Omental fat pad (tissue), 4 donors: ENCODE results near the gene ARIH2. TPM values are rescaled to one million over a fixed set of nuclear protein-coding genes. Genes with fewer than 3 reads are reported as not detected.

Source experiments
- ATAC-seq: fragments of 150-250 bp; one replicate; pipeline ENCODE4 v1.9.1; 2016; ENCODE audit warnings: mild to moderate bottlenecking, moderate library complexity; ENCODE audit not compliant: low FRiP score
- DNase-seq: peaks from one replicate; pipeline ENCODE4 v3.0.0-alpha.2; 2019; ENCODE audit warnings: low spot score
- total RNA-seq, 4 donors: library from RNA; depleted of rRNA; stranded (reverse); fragments of >200 nt; gene quantifications; one replicate each; pipeline ENCODE4 v1.1.0, GENCODE V29; 2016
- TF ChIP-seq, protein P1 (sequence below), 3 donors: fragments of 450-650 bp; IDR thresholded peaks; one replicate each; pipeline ENCODE4 v1.5.1; 2016 to 2017; ENCODE audit warnings: antibody characterized with exemption in 3 of 3, mild to moderate bottlenecking in 3 of 3, moderate library complexity in 2 of 3

The ARIH2 gene
- total RNA-seq, 4 donors from 2014 or later = 80.4 to 122 (median 97.8) TPM

DNA sequence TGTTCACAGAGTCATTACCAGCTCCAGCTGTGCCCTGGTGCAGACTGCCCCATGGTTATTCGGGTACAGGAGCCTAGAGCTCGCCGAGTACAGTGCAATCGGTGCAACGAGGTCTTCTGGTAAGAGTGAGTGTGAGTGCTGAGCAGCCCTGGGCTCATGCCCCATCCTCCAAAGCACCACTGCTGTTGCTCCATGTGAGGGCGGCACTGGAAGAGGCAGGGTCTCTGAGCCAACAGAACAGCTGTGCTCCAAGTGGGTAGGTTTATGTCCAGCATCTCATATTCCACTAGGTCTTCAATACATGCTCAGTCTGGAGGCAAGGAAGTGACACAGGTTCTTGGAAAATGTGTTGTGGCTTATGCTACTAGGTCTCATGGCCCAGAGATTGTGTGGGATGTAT is 51.9 kb downstream of the ARIH2 start:
- TF ChIP-seq, protein P1, sequence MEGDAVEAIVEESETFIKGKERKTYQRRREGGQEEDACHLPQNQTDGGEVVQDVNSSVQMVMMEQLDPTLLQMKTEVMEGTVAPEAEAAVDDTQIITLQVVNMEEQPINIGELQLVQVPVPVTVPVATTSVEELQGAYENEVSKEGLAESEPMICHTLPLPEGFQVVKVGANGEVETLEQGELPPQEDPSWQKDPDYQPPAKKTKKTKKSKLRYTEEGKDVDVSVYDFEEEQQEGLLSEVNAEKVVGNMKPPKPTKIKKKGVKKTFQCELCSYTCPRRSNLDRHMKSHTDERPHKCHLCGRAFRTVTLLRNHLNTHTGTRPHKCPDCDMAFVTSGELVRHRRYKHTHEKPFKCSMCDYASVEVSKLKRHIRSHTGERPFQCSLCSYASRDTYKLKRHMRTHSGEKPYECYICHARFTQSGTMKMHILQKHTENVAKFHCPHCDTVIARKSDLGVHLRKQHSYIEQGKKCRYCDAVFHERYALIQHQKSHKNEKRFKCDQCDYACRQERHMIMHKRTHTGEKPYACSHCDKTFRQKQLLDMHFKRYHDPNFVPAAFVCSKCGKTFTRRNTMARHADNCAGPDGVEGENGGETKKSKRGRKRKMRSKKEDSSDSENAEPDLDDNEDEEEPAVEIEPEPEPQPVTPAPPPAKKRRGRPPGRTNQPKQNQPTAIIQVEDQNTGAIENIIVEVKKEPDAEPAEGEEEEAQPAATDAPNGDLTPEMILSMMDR (IDR thresholded peaks at IDR 0.05) = no peak
- ATAC-seq = no peak

DNA sequence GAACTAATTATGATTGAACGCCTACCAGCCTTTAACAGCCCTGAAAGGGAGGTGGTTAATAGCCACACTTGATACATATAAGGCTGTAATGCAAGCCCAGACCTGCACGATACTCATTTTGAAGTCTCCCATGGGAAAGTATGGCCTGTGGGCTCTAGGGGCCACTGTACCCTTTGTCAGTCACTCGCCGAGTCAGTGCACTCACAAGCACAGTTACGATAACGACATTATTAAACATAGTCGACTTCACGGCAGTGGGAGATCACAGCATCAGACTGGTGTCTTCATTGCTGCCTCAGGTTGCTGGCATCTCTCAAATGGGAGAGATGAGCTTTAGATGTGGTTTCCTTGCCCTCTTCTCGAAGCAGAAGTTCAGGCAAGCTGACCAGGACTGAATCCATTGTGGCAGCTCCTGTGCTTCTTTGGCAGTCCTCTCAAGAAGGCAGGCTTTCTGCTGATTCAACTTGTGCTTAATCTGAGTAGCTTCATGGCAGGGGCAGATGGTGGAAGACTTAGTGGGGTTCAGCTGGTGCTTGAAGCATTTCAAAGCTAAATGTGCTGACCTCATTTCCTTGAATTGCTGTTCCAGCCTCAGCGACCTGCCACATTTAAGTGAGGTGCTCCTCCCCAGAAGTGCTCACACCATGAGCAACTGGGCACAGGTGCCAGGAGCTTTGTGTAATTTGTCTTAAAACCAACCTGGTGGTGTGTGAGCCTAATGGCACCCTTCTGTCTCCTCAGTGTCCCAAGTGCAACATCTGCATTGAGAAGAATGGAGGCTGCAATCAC is 55.6 kb downstream of the ARIH2 start:
- ATAC-seq (no peak), DNase-seq (no peak)
- TF ChIP-seq, protein P1 (IDR thresholded peaks at IDR 0.05) = no peak

More for the DNA sequence above, 51.9 kb downstream of the ARIH2 start:
- DNase-seq = no peak

DNA sequence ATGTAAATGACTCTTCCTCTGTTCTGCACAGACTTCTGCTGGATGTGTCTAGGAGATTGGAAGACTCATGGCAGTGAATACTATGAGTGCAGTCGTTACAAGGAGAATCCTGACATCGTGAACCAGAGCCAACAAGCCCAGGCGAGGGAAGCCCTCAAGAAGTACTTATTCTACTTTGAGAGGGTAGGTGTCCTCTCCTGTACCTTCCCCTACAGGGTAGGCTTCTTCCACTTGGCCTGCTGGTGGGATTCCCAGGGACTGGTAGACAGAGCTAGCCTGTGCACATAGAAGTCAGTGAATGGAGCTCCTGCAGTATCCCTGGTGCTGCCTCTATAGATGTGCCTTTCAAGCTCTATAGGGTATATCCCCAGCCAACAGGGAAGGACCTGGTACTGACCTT is 60.8 kb downstream of the ARIH2 start:
- no peak for DNase-seq
- TF ChIP-seq, protein P1 (IDR thresholded peaks at IDR 0.05) = no peak

DNA sequence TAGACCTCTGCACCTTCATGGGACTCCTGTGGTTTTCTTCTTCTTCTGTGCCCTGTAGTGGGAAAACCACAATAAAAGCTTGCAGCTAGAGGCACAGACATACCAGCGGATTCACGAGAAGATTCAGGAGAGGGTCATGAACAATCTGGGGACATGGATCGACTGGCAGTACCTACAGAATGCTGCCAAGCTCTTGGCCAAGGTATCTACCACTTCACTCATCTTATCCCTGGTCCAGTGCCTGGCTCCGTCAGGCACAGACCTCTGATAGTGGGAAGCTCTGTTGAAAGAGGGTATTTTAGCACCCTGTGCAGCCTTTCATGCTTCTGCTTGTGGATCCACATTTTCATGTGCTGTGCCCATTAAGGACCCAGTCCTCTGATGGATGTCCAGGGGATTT is 61.7 kb downstream of the ARIH2 start:
- no peak for ATAC-seq
- DNase-seq = no peak
- TF ChIP-seq, protein P1 (IDR thresholded peaks at IDR 0.05) = no peak

More for the DNA sequence above, 60.8 kb downstream of the ARIH2 start:
- no peak for ATAC-seq

DNA sequence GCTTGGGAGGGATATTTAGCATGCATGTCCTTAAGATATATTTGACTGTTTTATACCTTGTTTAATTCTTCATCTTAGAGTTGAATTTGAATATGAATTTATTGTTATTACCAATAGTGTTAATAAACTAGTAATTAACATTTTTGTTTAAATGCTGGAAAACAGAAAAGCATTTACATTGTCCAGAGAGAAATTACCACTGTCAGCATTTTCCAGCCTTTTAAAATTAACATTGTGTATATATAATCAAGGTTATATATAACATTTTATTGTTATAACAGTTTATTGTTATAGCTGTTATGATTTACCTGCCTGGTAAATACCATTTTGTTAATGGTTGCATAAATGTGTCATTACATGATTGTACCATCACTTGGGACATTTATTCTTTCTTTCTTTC is 63.4 kb downstream of the ARIH2 start:
- TF ChIP-seq, protein P1 (IDR thresholded peaks at IDR 0.05) = no peak
- no peak for DNase-seq
- ATAC-seq = no peak

DNA sequence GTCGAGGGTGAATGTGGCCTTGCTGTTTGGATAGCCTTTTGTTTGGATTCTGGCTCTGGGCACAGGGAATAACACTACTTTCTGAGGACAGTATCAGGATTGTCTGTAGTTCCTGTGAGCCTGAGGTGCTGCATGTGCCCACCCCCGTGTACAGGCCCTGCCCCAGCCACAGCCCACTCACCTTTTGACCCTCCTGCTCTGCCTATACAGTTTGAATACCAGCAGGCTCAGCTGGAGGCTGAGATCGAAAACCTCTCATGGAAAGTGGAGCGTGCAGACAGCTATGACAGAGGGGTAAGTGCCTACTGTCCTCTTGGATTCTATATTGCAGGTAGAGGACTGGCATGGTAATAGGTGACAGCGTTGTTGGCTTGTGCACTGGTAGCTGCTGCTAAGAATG is 64.0 kb downstream of the ARIH2 start:
- TF ChIP-seq, protein P1 (IDR thresholded peaks at IDR 0.05) = no peak
- DNase-seq (no peak), ATAC-seq (no peak)

DNA sequence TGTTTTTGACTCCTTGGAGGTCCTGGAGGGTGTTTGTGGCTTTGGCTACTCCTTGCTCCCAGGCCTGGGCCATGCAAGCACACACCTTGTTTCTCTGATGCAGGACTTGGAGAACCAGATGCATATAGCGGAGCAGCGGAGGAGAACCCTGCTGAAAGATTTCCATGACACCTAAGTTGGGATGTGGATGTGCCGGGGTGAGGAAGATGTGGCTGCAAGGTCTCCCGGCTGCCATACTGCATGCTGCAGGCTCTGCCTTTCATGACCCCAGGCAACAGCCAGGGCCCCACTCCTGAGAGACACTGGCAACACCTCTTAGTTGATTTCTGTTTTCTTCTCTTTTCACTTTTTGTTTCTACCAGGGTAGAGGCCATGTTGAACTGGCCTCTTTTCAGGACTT is 64.5 kb downstream of the ARIH2 start:
- no peak for ATAC-seq
- TF ChIP-seq, protein P1 (IDR thresholded peaks at IDR 0.05) = no peak
- DNase-seq = no peak
